Activated naive CD8-positive, alpha-beta T cell treated with anti-CD3 and anti-CD28 coated beads for 36 hours (primary cell): ENCODE results near the gene SSNA1. TPM values are rescaled to one million over a fixed set of nuclear protein-coding genes. Genes with fewer than 3 reads are reported as not detected.
A peak's percentile ranks its signal among the peaks of the same experiment; 100 is the strongest.

Source experiments
- DNase-seq: peaks from one replicate; pipeline ENCODE4 v3.0.0; 2021
- H3K27ac Mint-ChIP-seq: one replicate; pipeline ENCODE4 v1.8.0; 2022; ENCODE audit warnings: mild to moderate bottlenecking, moderate library complexity, mixed read lengths
- H3K27me3 Mint-ChIP-seq: one replicate; pipeline ENCODE4 v1.8.0; 2022; ENCODE audit warnings: mild to moderate bottlenecking, mixed read lengths
- H3K36me3 Mint-ChIP-seq: one replicate; pipeline ENCODE4 v1.8.0; 2021; ENCODE audit warnings: mild to moderate bottlenecking, mixed read lengths
- H3K4me1 Mint-ChIP-seq: one replicate; pipeline ENCODE4 v1.8.0; 2021; ENCODE audit warnings: mixed read lengths
- H3K4me3 Mint-ChIP-seq: one replicate; pipeline ENCODE4 v1.8.0; 2022; ENCODE audit warnings: mild to moderate bottlenecking, moderate library complexity, mixed read lengths
- H3K9me3 Mint-ChIP-seq: one replicate; pipeline ENCODE4 v1.8.0; 2022; ENCODE audit warnings: mixed read lengths
- total RNA-seq, 2 experiments: library from RNA; stranded (reverse); gene quantifications; one replicate each; pipeline ENCODE4 v1.2.3, GENCODE V29; 2021

SSNA1 gene
- 10 to 100 TPM; 78.1 to 80.1 TPM for total RNA-seq

GRCh38 chr9:137188490-137189296 lies at the start of gene SSNA1, which contains the start of gene ANAPC2:
SSNA1 (plus strand) TSS chr9:137188676; CDS start chr9:137188727, 51 bp downstream.
ANAPC2 (minus strand) TSS chr9:137188560; CDS start chr9:137188532, 28 bp downstream.
- Mint-ChIP-seq H3K27ac (peak within 1 kb of the TSS; percentile 87), H3K27me3 (no peaks in the 10 kb centered on the region), H3K4me1 (peaks cover 25% of the 10 kb centered on the region), H3K9me3 (no peaks in the 10 kb centered on the region), H3K36me3 (peaks cover 8% of the 10 kb centered on the region), H3K4me3 (peak within 1 kb of the TSS; percentile 96)
- peak; percentile 96 for DNase-seq

- Mint-ChIP-seq H3K4me1 (peaks cover 2% of the 10 kb centered on the region), H3K9me3 (no peaks in the 10 kb centered on the region), H3K27me3 (peaks cover 77% of the 10 kb centered on the region), H3K36me3 (no peaks in the 10 kb centered on the region), H3K27ac (no peak within 1 kb of the TSS), H3K4me3 (no peak within 1 kb of the TSS)
- DNase-seq, result peak; percentile 54
These were observed 49.6 kb upstream of the SSNA1 start, which contains the start of gene GRIN1 for GRCh38 chr9:137138722-137139467. GRIN1 (plus strand) TSS chr9:137139154; CDS start chr9:137139487, 333 bp downstream.

- Mint-ChIP-seq H3K36me3 (no peaks in the 10 kb centered on the region), H3K4me1 (peaks cover 2% of the 10 kb centered on the region), H3K4me3 (no peak overlapping the region), H3K27ac (no peak overlapping the region), H3K9me3 (no peaks in the 10 kb centered on the region), H3K27me3 (peaks cover 78% of the 10 kb centered on the region)
- no peak for DNase-seq
These were observed 48.9 kb upstream of the SSNA1 start for GRCh38 chr9:137139468-137140150.

GRCh38 chr9:137140151-137141012 lies 48.1 kb upstream of the SSNA1 start:
- H3K27me3 Mint-ChIP-seq, result peaks cover 75% of the 10 kb centered on the region

GRCh38 chr9:137141050-137141810 lies 47.2 kb upstream of the SSNA1 start:
- no peak for DNase-seq
- no peak overlapping the region for H3K4me3 Mint-ChIP-seq
- H3K27ac Mint-ChIP-seq, result no peak overlapping the region
- no peaks in the 10 kb centered on the region for H3K9me3 Mint-ChIP-seq
- peaks cover 2% of the 10 kb centered on the region for H3K4me1 Mint-ChIP-seq
- peaks cover 69% of the 10 kb centered on the region for H3K27me3 Mint-ChIP-seq
- no peaks in the 10 kb centered on the region for H3K36me3 Mint-ChIP-seq

More at GRCh38 chr9:137140151-137141012, 48.1 kb upstream of the SSNA1 start:
- no peak for DNase-seq
- Mint-ChIP-seq H3K4me3 (no peak overlapping the region), H3K4me1 (peaks cover 2% of the 10 kb centered on the region), H3K9me3 (no peaks in the 10 kb centered on the region), H3K27ac (no peak overlapping the region), H3K36me3 (no peaks in the 10 kb centered on the region)

GRCh38 chr9:137141976-137142936 lies 46.2 kb upstream of the SSNA1 start:
- Mint-ChIP-seq H3K9me3 (no peaks in the 10 kb centered on the region), H3K36me3 (no peaks in the 10 kb centered on the region), H3K4me3 (no peak overlapping the region), H3K27me3 (peaks cover 71% of the 10 kb centered on the region), H3K4me1 (peaks cover 2% of the 10 kb centered on the region), H3K27ac (no peak overlapping the region)
- no peak for DNase-seq

GRCh38 chr9:137143459-137143858 lies 45.0 kb upstream of the SSNA1 start:
- no peak overlapping the region for H3K27ac Mint-ChIP-seq
- H3K9me3 Mint-ChIP-seq, result no peaks in the 10 kb centered on the region
- H3K4me1 Mint-ChIP-seq, result no peaks in the 10 kb centered on the region
- H3K36me3 Mint-ChIP-seq, result no peaks in the 10 kb centered on the region
- H3K4me3 Mint-ChIP-seq, result no peak overlapping the region
- peaks cover 62% of the 10 kb centered on the region for H3K27me3 Mint-ChIP-seq
- DNase-seq, result no peak

- no peaks in the 10 kb centered on the region for H3K9me3 Mint-ChIP-seq
- H3K27me3 Mint-ChIP-seq, result peaks cover 42% of the 10 kb centered on the region
- H3K4me3 Mint-ChIP-seq, result no peak overlapping the region
- no peak overlapping the region for H3K27ac Mint-ChIP-seq
- no peaks in the 10 kb centered on the region for H3K4me1 Mint-ChIP-seq
- no peak for DNase-seq
- H3K36me3 Mint-ChIP-seq, result no peaks in the 10 kb centered on the region
These were observed 42.5 kb upstream of the SSNA1 start for GRCh38 chr9:137145731-137146526.

GRCh38 chr9:137146527-137146918 lies 42.0 kb upstream of the SSNA1 start:
- H3K36me3 Mint-ChIP-seq, result no peaks in the 10 kb centered on the region

GRCh38 chr9:137147091-137147792 lies 41.2 kb upstream of the SSNA1 start:
- Mint-ChIP-seq H3K27me3 (peaks cover 30% of the 10 kb centered on the region), H3K9me3 (no peaks in the 10 kb centered on the region), H3K27ac (no peak overlapping the region), H3K4me3 (no peak overlapping the region), H3K36me3 (no peaks in the 10 kb centered on the region), H3K4me1 (no peaks in the 10 kb centered on the region)
- DNase-seq, result no peak

More at GRCh38 chr9:137146527-137146918, 42.0 kb upstream of the SSNA1 start:
- no peaks in the 10 kb centered on the region for H3K9me3 Mint-ChIP-seq
- H3K27ac Mint-ChIP-seq, result no peak overlapping the region
- no peak for DNase-seq
- H3K27me3 Mint-ChIP-seq, result peaks cover 38% of the 10 kb centered on the region
- H3K4me3 Mint-ChIP-seq, result no peak overlapping the region
- H3K4me1 Mint-ChIP-seq, result no peaks in the 10 kb centered on the region

- H3K9me3 Mint-ChIP-seq, result no peaks in the 10 kb centered on the region
- no peaks in the 10 kb centered on the region for H3K36me3 Mint-ChIP-seq
- no peak overlapping the region for H3K27ac Mint-ChIP-seq
- DNase-seq, result no peak
- peaks cover 27% of the 10 kb centered on the region for H3K27me3 Mint-ChIP-seq
- H3K4me1 Mint-ChIP-seq, result no peaks in the 10 kb centered on the region
- H3K4me3 Mint-ChIP-seq, result no peak overlapping the region
These were observed 40.7 kb upstream of the SSNA1 start for GRCh38 chr9:137147793-137148160.

- Mint-ChIP-seq H3K4me1 (no peaks in the 10 kb centered on the region), H3K36me3 (no peaks in the 10 kb centered on the region), H3K27me3 (peaks cover 25% of the 10 kb centered on the region)
These were observed 40.2 kb upstream of the SSNA1 start for GRCh38 chr9:137148242-137148641.

More at GRCh38 chr9:137148242-137148641, 40.2 kb upstream of the SSNA1 start:
- Mint-ChIP-seq H3K4me3 (no peak overlapping the region), H3K9me3 (no peaks in the 10 kb centered on the region), H3K27ac (no peak overlapping the region)
- DNase-seq, result no peak
